NOMO-1 treated with dmso at 0.1 percent for 144 hours (cell line): ENCODE results near the gene RABGGTB.
"Not testable (repeated sequence)": the region's sequence is repeated elsewhere in the genome, so short reads cannot be mapped to it uniquely, and the experiment has no call there.

Experiments
- DNase-seq: peaks from one replicate; lab custom pipeline; 2025; ENCODE audit not compliant: unreplicated experiment; lab: John Stamatoyannopoulos, UW

The RABGGTB gene

DNA sequence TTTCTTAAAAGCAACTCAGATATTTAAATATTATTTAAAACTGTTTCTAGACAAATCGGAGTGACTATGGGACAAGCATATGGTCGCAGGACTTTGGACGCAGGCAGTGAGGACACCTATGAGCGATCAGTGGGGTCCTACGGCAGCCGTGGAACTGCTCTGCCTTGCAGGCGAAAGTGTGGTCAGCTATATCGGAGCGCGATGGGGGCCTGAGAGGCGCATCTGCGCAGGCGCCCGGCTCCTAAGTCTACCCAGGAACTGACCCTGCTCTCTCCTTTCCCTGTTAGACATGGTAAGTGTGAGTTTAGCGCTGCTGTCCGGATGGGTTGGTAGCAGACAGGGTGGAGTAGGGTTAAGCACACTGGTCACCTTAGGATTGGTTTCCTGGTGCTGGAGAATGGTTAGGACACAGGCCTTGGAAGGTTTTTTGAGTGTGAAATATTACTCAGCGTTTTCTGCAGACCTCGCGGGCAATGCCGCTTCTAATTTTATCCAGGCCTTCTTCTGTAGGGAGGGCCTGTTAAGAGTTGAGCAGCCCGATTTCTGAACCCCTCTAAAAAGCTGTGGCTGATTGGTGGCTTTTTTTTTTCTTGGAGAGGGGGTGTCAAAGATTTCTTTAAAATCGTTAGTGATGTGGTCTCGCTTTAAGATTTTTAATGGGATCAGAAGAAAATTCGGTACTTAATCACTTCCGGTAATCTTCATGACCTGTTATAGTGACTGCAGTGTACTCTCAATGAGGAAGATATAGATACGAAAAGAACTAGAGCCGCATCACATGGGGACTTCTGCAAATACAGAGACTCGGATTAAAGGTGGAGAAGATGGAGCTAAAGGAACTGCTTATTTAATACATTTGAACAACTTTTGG is at the start of gene RABGGTB:
RABGGTB (plus strand) TSS at position 274 of the 871 bp plus-strand sequence; CDS start at position 290, 16 bp downstream.
- peak; percentile 96 for DNase-seq

GRCh38 chr1:75742047-75742625 is 43.9 kb upstream of the RABGGTB start:
- no peak for DNase-seq

DNA sequence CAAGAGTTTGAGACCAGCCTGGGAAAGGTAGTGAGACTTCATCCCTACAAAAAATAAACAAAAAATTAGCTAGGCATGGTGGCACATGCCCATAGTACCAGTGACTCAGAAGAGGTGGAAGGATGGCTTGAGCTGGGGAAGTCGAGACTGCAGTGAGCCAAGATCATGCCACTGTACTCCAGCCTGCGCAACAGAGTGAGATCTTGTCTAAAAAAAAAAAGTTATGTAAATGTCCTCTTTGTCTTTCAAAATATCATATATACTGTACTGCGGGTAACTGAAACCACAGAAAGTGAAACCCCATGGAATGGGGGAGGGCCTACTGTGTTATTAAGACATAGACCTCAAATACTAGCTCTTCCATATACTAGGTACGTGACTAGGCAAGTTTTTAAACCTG is 40.8 kb upstream of the RABGGTB start:
- DNase-seq: peak; percentile 71

DNA sequence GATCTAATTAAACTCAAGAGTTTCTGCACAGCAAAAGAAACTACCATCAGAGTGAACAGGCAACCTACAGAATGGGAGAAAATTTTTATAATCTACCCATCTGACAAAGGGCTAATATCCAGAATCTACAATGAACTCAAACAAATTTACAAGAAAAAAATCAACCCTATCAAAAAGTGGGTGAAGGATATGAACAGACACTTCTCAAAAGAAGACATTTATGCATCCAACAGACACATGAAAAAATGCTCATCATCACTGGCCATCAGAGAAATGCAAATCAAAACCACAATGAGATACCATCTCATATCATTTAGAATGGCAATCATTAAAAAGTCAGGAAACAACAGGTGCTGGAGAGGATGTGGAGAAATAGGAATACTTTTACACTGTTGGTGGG is 28.8 kb upstream of the RABGGTB start:
- not testable (repeated sequence) for DNase-seq

- DNase-seq: not testable (repeated sequence)
Measured at GRCh38 chr1:75758543-75758942, 27.5 kb upstream of the RABGGTB start.

DNA sequence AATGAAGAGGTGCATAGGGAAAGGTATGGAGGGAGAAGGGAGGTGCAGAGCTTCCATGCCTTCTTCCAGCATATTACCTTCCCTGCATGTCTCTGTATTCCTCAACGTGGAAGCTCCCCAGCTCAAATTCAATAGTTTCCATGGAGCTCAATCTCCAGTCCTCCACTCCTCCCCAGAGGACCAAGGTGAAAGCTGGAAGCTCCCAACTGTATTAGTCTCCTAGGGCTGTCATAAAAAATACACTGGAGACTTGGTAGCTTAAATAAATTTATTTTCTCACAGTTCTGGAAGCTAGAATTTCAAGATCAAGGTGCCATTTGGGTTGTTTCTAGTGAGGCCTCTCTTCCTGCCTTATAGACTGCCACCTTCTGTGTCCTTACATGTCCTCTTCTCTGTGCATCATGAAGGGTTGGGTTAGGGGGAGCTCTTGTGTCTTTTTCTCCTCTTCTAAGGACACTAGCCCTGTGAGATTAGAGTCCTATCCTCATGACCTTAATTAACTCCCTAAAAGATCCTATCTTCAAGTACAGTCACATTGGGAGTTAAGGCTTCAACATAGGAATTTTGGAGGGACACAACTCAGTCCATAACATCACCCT is 21.9 kb upstream of the RABGGTB start:
- DNase-seq: no peak

DNA sequence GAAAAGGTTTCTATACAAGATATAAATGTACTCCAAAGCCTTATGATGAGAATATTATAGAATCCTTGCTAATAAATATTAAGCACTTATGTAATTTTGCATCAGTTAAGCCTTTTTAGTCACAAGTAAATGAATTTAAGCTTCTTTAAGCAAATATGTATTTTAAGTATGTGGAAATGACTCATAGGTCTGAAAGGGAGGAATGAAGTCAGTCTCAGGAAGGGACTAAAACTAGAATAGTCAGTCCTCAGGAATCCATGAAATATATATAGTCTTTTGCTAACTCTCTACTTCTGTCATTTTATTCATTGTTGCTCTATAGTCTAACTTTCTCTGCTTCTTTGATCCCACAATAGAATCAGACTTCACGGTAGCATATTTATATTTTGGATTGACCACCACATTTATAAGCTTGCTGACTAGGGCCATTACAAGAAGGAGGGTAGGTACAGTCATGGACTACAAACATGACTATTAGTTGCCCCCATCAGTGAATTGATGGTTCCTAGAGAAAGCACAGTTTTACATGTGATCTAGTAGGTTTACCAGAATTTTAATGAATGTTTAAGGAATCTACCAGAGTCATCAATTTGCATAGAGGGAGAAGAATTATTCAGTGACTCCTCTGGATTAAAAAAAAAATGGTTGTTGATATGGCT is 20.2 kb upstream of the RABGGTB start:
- DNase-seq: no peak

- no peak for DNase-seq
Measured at GRCh38 chr1:75768016-75768415, 18.0 kb upstream of the RABGGTB start.

DNA sequence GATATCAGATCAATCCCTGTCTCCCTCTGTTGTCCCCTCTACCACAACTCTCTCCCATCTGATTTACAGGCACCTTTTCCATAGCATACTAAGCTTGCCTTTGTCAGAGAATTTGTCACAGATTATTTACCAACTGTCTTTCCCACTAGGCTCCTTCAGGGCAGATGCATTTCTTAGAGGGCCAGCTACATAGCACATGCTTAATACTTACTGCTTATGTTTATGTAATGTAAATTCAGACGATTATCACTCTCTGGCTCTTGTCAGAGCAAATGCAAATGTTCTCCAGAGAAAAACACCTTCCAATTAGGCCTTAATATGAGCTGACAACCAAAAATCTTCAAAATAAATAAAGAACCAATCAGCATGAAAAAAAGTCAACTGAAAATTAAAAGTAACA is 15.3 kb upstream of the RABGGTB start:
- DNase-seq: no peak

- no peak for DNase-seq
Measured at GRCh38 chr1:75771978-75772377, 14.1 kb upstream of the RABGGTB start.

GRCh38 chr1:75777812-75778211 is 8.2 kb upstream of the RABGGTB start:
- DNase-seq: not testable (repeated sequence)

GRCh38 chr1:75778694-75779093 is 7.4 kb upstream of the RABGGTB start:
- DNase-seq: not testable (repeated sequence)

- DNase-seq: not testable (repeated sequence)
Measured at GRCh38 chr1:75780183-75780582, 5.9 kb upstream of the RABGGTB start.

- DNase-seq: not testable (repeated sequence)
Measured at GRCh38 chr1:75783920-75784319, 2.1 kb upstream of the RABGGTB start.

GRCh38 chr1:75785320-75785982 is 605 bp upstream of the RABGGTB start:
- DNase-seq: no peak

- no peak for DNase-seq
Measured at GRCh38 chr1:75786901-75787493, 941 bp downstream of the RABGGTB start.

DNA sequence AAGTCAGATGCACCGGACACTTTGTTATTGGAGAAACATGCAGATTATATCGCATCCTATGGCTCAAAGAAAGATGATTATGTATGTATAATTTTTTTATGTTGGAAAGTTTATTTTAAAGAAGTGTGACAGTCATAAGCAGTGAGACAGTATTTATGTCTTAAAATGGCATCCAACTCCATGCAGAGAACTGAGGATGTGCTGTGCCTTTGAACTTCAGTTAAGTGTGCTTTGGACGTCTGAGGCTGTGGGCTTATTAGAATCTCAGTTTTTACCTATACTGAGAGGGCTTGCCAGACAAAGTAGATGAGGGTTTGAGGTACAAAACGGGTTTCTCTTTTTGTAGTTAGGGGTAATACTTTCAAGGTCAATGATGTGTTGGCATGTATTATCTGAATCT is 1.5 kb downstream of the RABGGTB start:
- no peak for DNase-seq

GRCh38 chr1:75789988-75790387 is 3.9 kb downstream of the RABGGTB start:
- no peak for DNase-seq

GRCh38 chr1:75791022-75791421 is 5.0 kb downstream of the RABGGTB start:
- no peak for DNase-seq

DNA sequence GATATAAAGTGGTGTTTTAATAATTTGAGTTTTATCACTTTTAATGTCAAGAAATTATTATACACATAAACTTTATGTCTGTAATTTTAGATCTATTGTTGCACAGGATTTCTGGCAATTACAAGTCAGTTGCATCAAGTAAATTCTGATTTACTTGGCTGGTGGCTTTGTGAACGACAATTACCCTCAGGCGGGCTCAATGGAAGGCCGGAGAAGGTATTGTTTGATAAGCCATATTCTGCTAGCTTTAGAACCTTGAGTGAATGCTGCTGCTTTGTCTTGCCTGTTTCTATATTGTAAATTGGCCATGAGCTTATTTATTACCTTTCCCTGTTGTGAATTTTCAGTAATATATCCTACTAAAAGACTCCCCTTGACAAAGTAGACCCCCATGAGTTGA is 6.0 kb downstream of the RABGGTB start:
- DNase-seq: no peak

DNA sequence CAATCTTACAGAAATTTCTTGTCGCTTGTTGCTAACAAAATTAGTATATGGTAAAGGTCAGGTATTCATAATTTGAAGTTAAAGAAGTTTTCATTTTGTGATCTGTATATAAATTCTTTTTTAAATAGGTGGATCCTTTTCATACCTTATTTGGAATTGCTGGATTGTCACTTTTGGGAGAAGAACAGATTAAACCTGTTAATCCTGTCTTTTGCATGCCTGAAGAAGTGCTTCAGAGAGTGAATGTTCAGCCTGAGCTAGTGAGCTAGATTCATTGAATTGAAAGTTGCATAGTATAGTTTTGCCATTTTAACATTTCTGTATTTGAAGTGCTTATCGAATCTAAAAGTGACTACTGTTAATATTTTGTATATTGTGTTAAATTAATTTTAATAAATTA is 8.3 kb downstream of the RABGGTB start:
- DNase-seq: no peak
